Keratinocyte (primary cell): ENCODE data around the gene ARCN1. TPM values are rescaled to one million over a fixed set of nuclear protein-coding genes. Genes with fewer than 3 reads are reported as not detected.
"Not testable (repeated sequence)": the region's sequence is repeated elsewhere in the genome, so short reads cannot be mapped to it uniquely, and the experiment has no call there.

ENCODE experiments used
- DNase-seq: peaks from one replicate; pipeline ENCODE4 v3.0.0-alpha.2; 2011; ENCODE audit warnings: low read depth, missing footprints, low spot score
- FAIRE-seq: peaks from 2 replicates; lab custom pipeline; 2011; peaks lifted over from hg19 to GRCh38; lab: Jason Lieb, UNC
- H2AFZ ChIP-seq: 2 replicates; pipeline ENCODE4 v1.6.0; 2012; ENCODE audit warnings: low read length, control low read depth, inconsistent platforms; ENCODE audit not compliant: control insufficient read depth
- H3K27ac ChIP-seq: 2 replicates; pipeline ENCODE4 v1.5.1; 2011; ENCODE audit warnings: low read length; ENCODE audit not compliant: control insufficient read depth, insufficient read depth
- H3K27me3 ChIP-seq: 3 replicates; pipeline ENCODE4 v1.6.0; 2011; ENCODE audit warnings: low read length; ENCODE audit not compliant: control insufficient read depth, insufficient read depth; ENCODE audit errors: extremely low read depth
- H3K36me3 ChIP-seq, 2 experiments: 2 replicates in 1 of 2; 3 replicates in 1 of 2; pipeline ENCODE4 v1.5.1; 2011; ENCODE audit warnings: low read length in 2 of 2, mild to moderate bottlenecking in 1 of 2; ENCODE audit not compliant: control insufficient read depth in 2 of 2, insufficient read depth in 2 of 2; ENCODE audit errors: extremely low read depth in 1 of 2
- H3K4me1 ChIP-seq: 3 replicates; pipeline ENCODE4 v1.5.1; 2011; ENCODE audit warnings: low read length; ENCODE audit not compliant: control insufficient read depth, insufficient read depth; ENCODE audit errors: extremely low read depth
- H3K4me2 ChIP-seq: 3 replicates; pipeline ENCODE4 v1.6.0; 2011; ENCODE audit warnings: low read depth, low read length; ENCODE audit not compliant: control insufficient read depth, insufficient read depth; ENCODE audit errors: extremely low read depth
- H3K4me3 ChIP-seq, 3 experiments: fragments of 200-600 bp in 1 of 3; sonication (generic) in 1 of 3; 2 replicates in 2 of 3; 3 replicates in 1 of 3; pipeline ENCODE4 v1.5.1; 2011 to 2016; ENCODE audit warnings: low read length in 3 of 3, mild to moderate bottlenecking in 3 of 3, control low read depth in 2 of 3, inconsistent platforms in 1 of 3, low read depth in 1 of 3, mixed read lengths in 1 of 3, mixed run types in 1 of 3, moderate library complexity in 1 of 3; ENCODE audit not compliant: control insufficient read depth in 2 of 3, insufficient read depth in 2 of 3; ENCODE audit errors: extremely low read depth in 1 of 3
- H3K79me2 ChIP-seq: 2 replicates; pipeline ENCODE4 v1.6.0; 2012; ENCODE audit warnings: low read length; ENCODE audit not compliant: control insufficient read depth, insufficient read depth
- H3K9ac ChIP-seq: 3 replicates; pipeline ENCODE4 v1.6.0; 2011; ENCODE audit warnings: low read length; ENCODE audit not compliant: control insufficient read depth, insufficient read depth; ENCODE audit errors: extremely low read depth
- H3K9me1 ChIP-seq: 3 replicates; pipeline ENCODE4 v1.6.0; 2011; ENCODE audit warnings: low read length; ENCODE audit not compliant: control insufficient read depth, insufficient read depth; ENCODE audit errors: extremely low read depth
- H3K9me3 ChIP-seq: 2 replicates; pipeline ENCODE4 v1.5.1; 2012; ENCODE audit warnings: low read depth, low read length; ENCODE audit not compliant: control insufficient read depth
- H4K20me1 ChIP-seq: 3 replicates; pipeline ENCODE4 v1.6.0; 2011; ENCODE audit warnings: low read length; ENCODE audit not compliant: control insufficient read depth, insufficient read depth; ENCODE audit errors: extremely low read depth
- CTCF ChIP-seq, 3 experiments: IDR thresholded peaks in 1 of 3; conservative IDR thresholded peaks in 1 of 3; optimal IDR thresholded peaks in 1 of 3; 2 replicates in 2 of 3; 3 replicates in 1 of 3; pipeline versions ENCODE3 to v1.5.1; 2011; ENCODE audit warnings: low read length in 3 of 3, mild to moderate bottlenecking in 3 of 3, moderate library complexity in 2 of 3, control low read depth in 1 of 3, inconsistent platforms in 1 of 3; ENCODE audit not compliant: insufficient read depth in 2 of 3; ENCODE audit errors: extremely low read depth in 1 of 3
- EZH2 ChIP-seq: IDR thresholded peaks from one replicate; pipeline ENCODE4 v1.6.1; 2012; ENCODE audit warnings: inconsistent platforms, mild to moderate bottlenecking, low read length, moderate library complexity
- dilution Hi-C: fragments of 300-500 bp; cut with MboI; formaldehyde crosslinking; loops from one replicate; pipeline ENCODE4 v1.7.0; 2020; ENCODE audit warnings: low sequenced_read_pairs; ENCODE audit not compliant: extremely low pct_ligation_motif_present
- polyA plus RNA-seq, 5 experiments: library from polyadenylated mRNA; depleted of rRNA in 3 of 5; stranded (reverse) in 3 of 5; stranded (forward) in 1 of 5; unstranded in 1 of 5; fragments of >200 nt; gene quantifications; 1 replicate in 1 of 5; 2 replicates in 3 of 5; 3 replicates in 1 of 5; pipeline versions ENCODE4 v1.2.1 to v1.2.3, GENCODE V29; 2011 to 2012; ENCODE audit warnings: missing spikeins in 2 of 5, low read depth in 1 of 5, low replicate concordance in 1 of 5

The ARCN1 gene
- polyA plus RNA-seq, 1 donor (not counting 4 experiments of a cell fraction or from before 2014, with no cell fraction given) = 150 TPM

GRCh38 chr11:118602331-118602730, 30.1 kb downstream of the ARCN1 start:
- FAIRE-seq = no peak
- dilution Hi-C loops = no loop called here

GRCh38 chr11:118603709-118604108, 31.5 kb downstream of the ARCN1 start:
- H3K27me3 ChIP-seq, H3K4me3 ChIP-seq, H3K4me2 ChIP-seq, H3K4me1 ChIP-seq, H3K9me3 ChIP-seq, H4K20me1 ChIP-seq, H3K27ac ChIP-seq, H3K9ac ChIP-seq, H2AFZ ChIP-seq, dilution Hi-C loops, H3K9me1 ChIP-seq, FAIRE-seq, H3K79me2 ChIP-seq, DNase-seq: not testable (repeated sequence)
- H3K36me3 ChIP-seq = peaks cover 9 to 13% of the 10 kb centered on the region in 2 experiments

More at GRCh38 chr11:118602331-118602730, 30.1 kb downstream of the ARCN1 start:
- H3K4me3 ChIP-seq = no peak overlapping the region
- no peaks in the 10 kb centered on the region for H3K79me2 ChIP-seq
- no peak overlapping the region for H3K9ac ChIP-seq
- no peak for TF ChIP-seq CTCF (optimal IDR thresholded peaks at IDR 0.05 in 1 of 3, IDR thresholded peaks at IDR 0.05 in 1 of 3, conservative IDR thresholded peaks at IDR 0.05 in 1 of 3; ENCODE audit: extremely low read depth in 1 of 3, insufficient read depth in 2 of 3, low read length in 3 of 3)
- no peak for TF ChIP-seq EZH2
- H4K20me1 ChIP-seq = no peaks in the 10 kb centered on the region
- H3K4me1 ChIP-seq = no peaks in the 10 kb centered on the region
- no peaks in the 10 kb centered on the region for H3K9me3 ChIP-seq
- H3K27ac ChIP-seq = no peak overlapping the region
- no peaks in the 10 kb centered on the region for H3K27me3 ChIP-seq
- no peak for DNase-seq
- peaks cover 15 to 21% of the 10 kb centered on the region in 2 experiments for H3K36me3 ChIP-seq
- H3K9me1 ChIP-seq = no peaks in the 10 kb centered on the region
- H2AFZ ChIP-seq = no peak overlapping the region
- no peak overlapping the region for H3K4me2 ChIP-seq

GRCh38 chr11:118604566-118604965, 32.4 kb downstream of the ARCN1 start:
- H3K36me3 ChIP-seq = peaks cover 9 to 13% of the 10 kb centered on the region in 2 experiments
- no peaks in the 10 kb centered on the region for H3K27me3 ChIP-seq
- H4K20me1 ChIP-seq = no peaks in the 10 kb centered on the region
- H3K4me3 ChIP-seq = no peak overlapping the region
- no peak overlapping the region for H3K27ac ChIP-seq
- H3K9me1 ChIP-seq = no peaks in the 10 kb centered on the region
- no peaks in the 10 kb centered on the region for H3K9me3 ChIP-seq
- H3K9ac ChIP-seq = no peak overlapping the region
- H3K79me2 ChIP-seq = no peaks in the 10 kb centered on the region
- dilution Hi-C loops = no loop called here
- DNase-seq (no peak), FAIRE-seq (no peak)
- no peak overlapping the region for H3K4me2 ChIP-seq
- TF ChIP-seq CTCF (optimal IDR thresholded peaks at IDR 0.05 in 1 of 3, IDR thresholded peaks at IDR 0.05 in 1 of 3, conservative IDR thresholded peaks at IDR 0.05 in 1 of 3; ENCODE audit: extremely low read depth in 1 of 3, insufficient read depth in 2 of 3, low read length in 3 of 3) (no peak), EZH2 (no peak)
- H2AFZ ChIP-seq = no peak overlapping the region
- H3K4me1 ChIP-seq = no peaks in the 10 kb centered on the region
